PC-9 (cell line): ENCODE data around the gene RGS19. TPM values are rescaled to one million over a fixed set of nuclear protein-coding genes. Genes with fewer than 3 reads are reported as not detected.

Source experiments
- BruUV-seq: library from RNA; stranded (reverse); fragments of 400-500 nt; replicated peaks from 2 replicates; lab custom pipeline; 2021; lab: Mats Ljungman, UMichigan
- CTCF ChIA-PET: fragments of 300-600 bp; sonication (Branson Sonifier 250); formaldehyde crosslinking; loops from one replicate; lab custom pipeline; 2022; ENCODE audit warnings: antibody characterized with exemption; lab: Charles Lee
- POLR2A ChIA-PET: fragments of 300-600 bp; sonication (Branson Sonifier 250); formaldehyde crosslinking; loops from one replicate; lab custom pipeline; 2022; ENCODE audit warnings: antibody characterized with exemption; ENCODE audit not compliant: unreplicated experiment; lab: Charles Lee
- DNase-seq, 2 experiments: peaks; one replicate each; pipeline versions ENCODE4 v3.0.0 to v3.0.0-alpha.2; 2015 to 2022; ENCODE audit warnings: mixed read lengths in 1 of 2
- H2AFZ ChIP-seq: fragments of 200-600 bp; sonication (generic); 2 replicates; pipeline ENCODE4 v1.8.1; 2017; ENCODE audit warnings: antibody characterized with exemption
- H3F3A ChIP-seq: fragments of 200-600 bp; sonication (generic); 2 replicates; pipeline ENCODE4 v1.8.1; 2017; ENCODE audit warnings: antibody characterized with exemption, mild to moderate bottlenecking, low read depth; ENCODE audit not compliant: insufficient read depth
- H3K27ac ChIP-seq: fragments of 200-600 bp; sonication (generic); 2 replicates; pipeline ENCODE4 v1.6.1; 2016; ENCODE audit warnings: mixed run types
- H3K27me3 ChIP-seq: fragments of 200-600 bp; sonication (generic); 2 replicates; pipeline ENCODE4 v1.6.1; 2016; ENCODE audit warnings: low read depth, mixed run types; ENCODE audit not compliant: insufficient read depth
- H3K36me3 ChIP-seq: fragments of 200-600 bp; sonication (generic); 2 replicates; pipeline ENCODE4 v1.6.1; 2016; ENCODE audit warnings: low read depth, mixed run types
- H3K4me1 ChIP-seq: fragments of 200-600 bp; sonication (generic); replicated peaks from 2 replicates; pipeline ENCODE4 v1.6.1; 2016; ENCODE audit warnings: mixed run types; ENCODE audit not compliant: insufficient read depth
- H3K4me2 ChIP-seq: fragments of 200-600 bp; sonication (generic); 2 replicates; pipeline ENCODE4 v1.6.1; 2017; ENCODE audit warnings: mixed run types
- H3K4me3 ChIP-seq: fragments of 200-600 bp; sonication (generic); 2 replicates; pipeline ENCODE4 v1.6.1; 2016; ENCODE audit warnings: mixed run types
- H3K79me2 ChIP-seq: fragments of 200-600 bp; sonication (generic); 2 replicates; pipeline ENCODE4 v1.6.1; 2017; ENCODE audit warnings: low read depth, mixed run types
- H3K9me2 ChIP-seq: fragments of 200-600 bp; sonication (generic); 2 replicates; pipeline ENCODE4 v1.8.1; 2017; ENCODE audit warnings: mild to moderate bottlenecking; ENCODE audit not compliant: insufficient read depth
- H3K9me3 ChIP-seq: fragments of 200-600 bp; sonication (generic); 2 replicates; pipeline ENCODE4 v1.8.1; 2016; ENCODE audit warnings: low read depth; ENCODE audit not compliant: insufficient read depth
- H4K20me1 ChIP-seq: fragments of 200-600 bp; sonication (generic); 2 replicates; pipeline ENCODE4 v1.8.1; 2017; ENCODE audit not compliant: insufficient read depth
- CTCF ChIP-seq: fragments of 200-600 bp; sonication (generic); conservative IDR thresholded peaks from 2 replicates; pipeline ENCODE4 v1.6.1; 2017; ENCODE audit warnings: mixed run types, antibody characterized with exemption, mild to moderate bottlenecking, moderate library complexity
- EZH2 ChIP-seq: fragments of 200-600 bp; sonication (generic); IDR thresholded peaks from 2 replicates; pipeline ENCODE4 v1.8.0; 2017; ENCODE audit warnings: antibody characterized with exemption, low read depth
- intact Hi-C: fragments of 100-400 bp; cut with micrococcal nuclease; formaldehyde crosslinking; loops from one replicate; pipeline ENCODE4 v1.10.0; 2022; ENCODE audit not compliant: unreplicated experiment
- total RNA-seq: library from RNA; stranded (reverse); gene quantifications from 2 replicates; pipeline ENCODE4 v1.2.3, GENCODE V29; 2021

The RGS19 gene
- total RNA-seq, 1 experiment from 2014 or later: 33.3 TPM

- H4K20me1 ChIP-seq: no peaks in the 10 kb centered on the region; the same call in 1 of the 2 replicates
- no peak within 1 kb of the TSS for H3K4me2 ChIP-seq
- no peaks in the 10 kb centered on the region for H3F3A ChIP-seq
- CTCF ChIA-PET: no interaction called here
- intact Hi-C loops: no loop called here
- no peaks in the 10 kb centered on the region for H3K9me3 ChIP-seq
- TF ChIP-seq CTCF: no peak
- no peak for TF ChIP-seq EZH2
- no peaks in the 10 kb centered on the region for H3K36me3 ChIP-seq
- POLR2A ChIA-PET: no interaction called here
- no TSS peak for BruUV-seq
- H3K4me1 ChIP-seq: no peaks in the 10 kb centered on the region
- no peak within 1 kb of the TSS for H3K27ac ChIP-seq
- DNase-seq: peak in 1 of 2 experiments; percentile 32
- H3K9me2 ChIP-seq: no peaks in the 10 kb centered on the region
- H3K79me2 ChIP-seq: no peaks in the 10 kb centered on the region
- H3K27me3 ChIP-seq: peaks cover 93% of the 10 kb centered on the region
- no peak within 1 kb of the TSS for H2AFZ ChIP-seq
- no peak within 1 kb of the TSS for H3K4me3 ChIP-seq
These were observed 27.8 kb upstream of the RGS19 start, which contains the start of gene NPBWR2 for GRCh38 chr20:64106981-64107735. Gene NPBWR2, minus strand, starts transcription at chr20:64107565. Its CDS starts 734 bp downstream, at chr20:64106831.

- Histone ChIP-seq H3K9me2 (no peaks in the 10 kb centered on the region), H3K79me2 (no peaks in the 10 kb centered on the region), H3K36me3 (no peaks in the 10 kb centered on the region), H3K27me3 (peaks cover 93% of the 10 kb centered on the region), H3K4me2 (no peak overlapping the region), H3K27ac (no peak overlapping the region), H3K9me3 (no peaks in the 10 kb centered on the region), H4K20me1 (no peaks in the 10 kb centered on the region; the same call in 1 of the 2 replicates), H3K4me1 (no peaks in the 10 kb centered on the region), H3K4me3 (no peak overlapping the region), H3F3A (no peaks in the 10 kb centered on the region), H2AFZ (no peak overlapping the region)
- no peak for TF ChIP-seq EZH2
- no peak for TF ChIP-seq CTCF
- intact Hi-C loops: no loop called here
- ChIA-PET CTCF (no interaction called here), POLR2A (interaction anchor here (0.6 kb wide), 1 partner anchor 28 kb away, joined by 4 read pairs; no protein-coding TSS in a partner anchor)
- no peak for DNase-seq
- BruUV-seq: no TSS peak
These were observed 27.2 kb upstream of the RGS19 start for GRCh38 chr20:64106435-64106961.

DNA sequence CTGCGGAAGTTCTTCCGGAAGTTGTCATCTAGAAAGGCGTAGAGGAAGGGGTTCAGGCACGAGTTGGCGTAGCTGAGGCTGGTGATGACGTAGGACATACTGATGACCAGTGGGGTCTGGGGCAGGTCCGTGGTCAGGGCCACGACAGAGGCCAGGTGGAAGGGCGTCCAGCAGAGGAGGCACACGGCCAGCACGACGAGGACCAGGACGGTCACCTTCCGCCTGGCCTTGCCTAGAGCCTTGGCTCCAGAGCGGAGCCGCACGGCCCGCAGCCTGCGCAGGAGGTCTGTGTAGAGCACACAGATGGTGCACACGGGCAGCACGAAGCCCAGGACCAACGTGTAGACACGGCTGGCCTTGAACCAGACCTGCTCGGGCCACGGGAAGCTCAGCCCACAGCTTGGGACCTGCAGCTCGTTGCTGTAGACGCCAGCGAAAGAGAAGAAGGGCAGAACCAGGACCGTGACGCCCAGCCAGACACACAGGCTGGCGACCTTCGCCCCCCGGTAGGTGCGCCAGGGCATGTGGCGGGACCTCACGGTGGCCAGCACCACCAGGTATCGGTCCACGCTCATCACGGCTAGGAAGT lies 26.6 kb upstream of the RGS19 start:
- Histone ChIP-seq H3K27ac (no peak overlapping the region), H2AFZ (no peak overlapping the region), H3K4me1 (no peaks in the 10 kb centered on the region), H3K9me3 (no peaks in the 10 kb centered on the region), H3K79me2 (no peaks in the 10 kb centered on the region), H3K27me3 (peaks cover 96% of the 10 kb centered on the region), H3K4me2 (no peak overlapping the region), H3K9me2 (no peaks in the 10 kb centered on the region), H3K4me3 (no peak overlapping the region), H3F3A (no peaks in the 10 kb centered on the region), H3K36me3 (no peaks in the 10 kb centered on the region), H4K20me1 (no peaks in the 10 kb centered on the region; the same call in 1 of the 2 replicates)
- TF ChIP-seq CTCF (no peak), EZH2 (no peak)
- POLR2A ChIA-PET: interaction anchor here (0.6 kb wide), 1 partner anchor 28 kb away, joined by 4 read pairs; no protein-coding TSS in a partner anchor
- peak in 1 of 2 experiments; percentile 32 for DNase-seq
- CTCF ChIA-PET: no interaction called here
- intact Hi-C loops: no loop called here
- BruUV-seq: no TSS peak
